K562 (cell line): ENCODE measurements around the gene ARL6IP4. TPM values are rescaled to one million over a fixed set of nuclear protein-coding genes. Genes with fewer than 3 reads are reported as not detected.

Source experiments
- ARID1B ChIP-seq: fragments of 450-650 bp; IDR thresholded peaks from 2 replicates; pipeline ENCODE4 v1.6.1; 2016; ENCODE audit warnings: antibody characterized with exemption, mild to moderate bottlenecking, inconsistent platforms
- ATF7 ChIP-seq: fragments of 450-650 bp; IDR thresholded peaks from 2 replicates; pipeline ENCODE4 v1.7.1; 2014; ENCODE audit warnings: mild to moderate bottlenecking, moderate library complexity
- C11orf30 ChIP-seq: fragments of 450-650 bp; IDR thresholded peaks from 2 replicates; pipeline ENCODE4 v1.6.1; 2016; ENCODE audit warnings: low read depth, mild to moderate bottlenecking
- CEBPG ChIP-seq, 3 experiments: fragments of 200-800 bp in 1 of 3; sonication (Bioruptor generic) in 1 of 3; sonication (generic) in 1 of 3; formaldehyde crosslinking in 1 of 3; IDR thresholded peaks in 2 of 3; conservative IDR thresholded peaks in 1 of 3; 2 replicates each; pipeline versions ENCODE4 v1.6.1 to v1.8.0; 2016 to 2022; ENCODE audit warnings: missing compliant biosample characterization in 2 of 3, missing genetic modification characterization in 2 of 3, mild to moderate bottlenecking in 1 of 3, missing genetic modification reagents in 1 of 3
- ERF ChIP-seq: fragments of 450-650 bp; formaldehyde crosslinking; IDR thresholded peaks from 2 replicates; pipeline ENCODE4 v1.4.0; 2020; ENCODE audit warnings: mild to moderate bottlenecking, mixed read lengths
- ETS2 ChIP-seq: IDR thresholded peaks from 2 replicates; pipeline ENCODE4 v1.6.1; 2016; ENCODE audit warnings: borderline replicate concordance, missing genetic modification characterization, mild to moderate bottlenecking, moderate library complexity, missing compliant biosample characterization; ENCODE audit not compliant: poor library complexity, severe bottlenecking
- KAT7 ChIP-seq: sonication (generic); formaldehyde crosslinking; IDR thresholded peaks from 2 replicates; pipeline ENCODE4 v1.8.0; 2022; ENCODE audit warnings: missing genetic modification reagents, mild to moderate bottlenecking, borderline replicate concordance
- L3MBTL2 ChIP-seq: fragments of 450-650 bp; IDR thresholded peaks from 2 replicates; pipeline ENCODE4 v1.6.1; 2016; ENCODE audit warnings: mild to moderate bottlenecking, moderate library complexity
- MEF2D ChIP-seq: conservative IDR thresholded peaks from 2 replicates; pipeline ENCODE4 v1.6.1; 2016; ENCODE audit warnings: low read depth, missing genetic modification characterization, missing compliant biosample characterization
- MEIS2 ChIP-seq: fragments of 450-650 bp; IDR thresholded peaks from 2 replicates; pipeline ENCODE4 v1.6.1; 2014; ENCODE audit warnings: mild to moderate bottlenecking; ENCODE audit not compliant: partially characterized antibody
- NBN ChIP-seq: fragments of 450-650 bp; IDR thresholded peaks from 2 replicates; pipeline ENCODE4 v1.6.1; 2016; ENCODE audit warnings: low read depth, mild to moderate bottlenecking
- RB1 ChIP-seq: fragments of 450-650 bp; IDR thresholded peaks from 2 replicates; pipeline ENCODE4 v1.6.1; 2017; ENCODE audit warnings: low read depth, mild to moderate bottlenecking
- SREBF1 ChIP-seq: fragments of 150-350 bp; IDR thresholded peaks from 2 replicates; pipeline ENCODE4 v1.6.1; 2014; ENCODE audit warnings: antibody characterized with exemption, low read depth, low read length, borderline replicate concordance
- THRB ChIP-seq: fragments of 450-650 bp; formaldehyde crosslinking; conservative IDR thresholded peaks from 2 replicates; pipeline ENCODE4 v1.4.0; 2022; ENCODE audit warnings: mild to moderate bottlenecking, missing genetic modification characterization
- ZBTB43 ChIP-seq: sonication (generic); formaldehyde crosslinking; IDR thresholded peaks from 2 replicates; pipeline ENCODE4 v1.8.0; 2023; ENCODE audit warnings: mild to moderate bottlenecking, missing genetic modification reagents
- ZNF407 ChIP-seq: fragments of 450-650 bp; IDR thresholded peaks from 2 replicates; pipeline ENCODE4 v1.6.1; 2016; ENCODE audit warnings: low read depth
- polyA plus RNA-seq, 8 experiments: library from polyadenylated mRNA; depleted of rRNA in 4 of 8; stranded (reverse) in 5 of 8; unstranded in 3 of 8; fragments of >200 nt; fragmentation: Nextera tagmentation in 2 of 8; fragmentation: Illumina TruSeq in 1 of 8; extraction: Ambion mirVana in 2 of 8; extraction: Trizol in 1 of 8; gene quantifications; 2 replicates each; pipeline versions ENCODE4 v1.2.1 to v1.2.3, GENCODE V29; 2011 to 2014; ENCODE audit warnings: inconsistent platforms in 1 of 8, missing spikeins in 1 of 8
- total RNA-seq, 7 experiments: library from RNA; depleted of rRNA in 6 of 7; stranded (reverse); fragments of >200 nt in 6 of 7; fragmentation: Illumina TruSeq in 2 of 7; extraction: Trizol in 2 of 7; gene quantifications; 2 replicates each; pipeline versions ENCODE4 v1.2.1 to v1.2.3, GENCODE V29; 2011 to 2021; ENCODE audit warnings: low replicate concordance in 1 of 7

Gene ARL6IP4
- total and polyA plus RNA-seq, 9 of the 15 experiments (the other 6 are each of a cell fraction or from before 2014, with no cell fraction given), result 2.4 to 255 (median 151) TPM

GRCh38 chr12:122975790-122976647 is 4.5 kb upstream of the ARL6IP4 start (continued):
- TF ChIP-seq ZNF407 (no peak), THRB (CRISPR knock-in tag) (peak; percentile 42; the same call in 1 of the 2 replicates), ETS2 (no peak), MEIS2 (peak; percentile 23), MEF2D (tag) (no peak), ZBTB43 (CRISPR knock-in tag) (0 out of 2 replicates have a peak, but pooled peaks have one; percentile 3), CEBPG (CRISPR knock-in tag; IDR thresholded peaks at IDR 0.05) (no peak), CEBPG (tag; conservative IDR thresholded peaks at IDR 0.05 in 1 of 2, IDR thresholded peaks at IDR 0.05 in 1 of 2) (no peak), L3MBTL2 (peak; percentile 17), NBN (peak; percentile 60; the same call in 1 of the 2 replicates), C11orf30 (peak; percentile 95), ARID1B (peak; percentile 81), SREBF1 (no peak), ATF7 (0 out of 2 replicates have a peak, but pooled peaks have one; percentile 9), KAT7 (no peak), RB1 (no peak), ERF (0 out of 2 replicates have a peak, but pooled peaks have one; percentile 17)
